Retina (tissue), 1 donor: ENCODE data around the gene ARMC8.

Source experiments
- DNase-seq: peaks from one replicate; pipeline ENCODE4 v3.0.0-alpha.2; 2016

The ARMC8 gene

DNA sequence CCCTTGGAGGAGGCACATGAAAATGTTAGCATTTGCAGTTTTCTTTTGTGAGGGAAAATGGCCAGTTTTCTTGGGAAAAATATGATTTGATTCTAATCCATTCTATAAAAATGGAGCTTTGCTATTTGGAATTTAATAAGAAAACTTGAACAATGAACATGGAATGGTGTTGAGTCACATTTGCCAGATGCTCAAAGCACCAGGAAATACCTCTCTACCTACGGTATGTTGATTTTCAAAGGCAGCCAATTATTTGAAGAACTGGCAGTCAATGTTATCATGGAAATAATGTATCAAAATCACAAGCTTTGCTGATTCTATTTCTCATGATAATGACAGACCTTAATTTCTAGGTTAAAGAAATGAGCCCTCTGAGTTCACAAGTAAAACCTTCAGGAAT, 127.7 kb downstream of the ARMC8 start:
- no peak for DNase-seq

GRCh38 chr3:138317687-138318086, 130.6 kb downstream of the ARMC8 start:
- DNase-seq: no peak

GRCh38 chr3:138323971-138324370, 136.9 kb downstream of the ARMC8 start:
- DNase-seq: no peak

- no peak for DNase-seq
These were observed 138.9 kb downstream of the ARMC8 start for GRCh38 chr3:138325990-138326389.

DNA sequence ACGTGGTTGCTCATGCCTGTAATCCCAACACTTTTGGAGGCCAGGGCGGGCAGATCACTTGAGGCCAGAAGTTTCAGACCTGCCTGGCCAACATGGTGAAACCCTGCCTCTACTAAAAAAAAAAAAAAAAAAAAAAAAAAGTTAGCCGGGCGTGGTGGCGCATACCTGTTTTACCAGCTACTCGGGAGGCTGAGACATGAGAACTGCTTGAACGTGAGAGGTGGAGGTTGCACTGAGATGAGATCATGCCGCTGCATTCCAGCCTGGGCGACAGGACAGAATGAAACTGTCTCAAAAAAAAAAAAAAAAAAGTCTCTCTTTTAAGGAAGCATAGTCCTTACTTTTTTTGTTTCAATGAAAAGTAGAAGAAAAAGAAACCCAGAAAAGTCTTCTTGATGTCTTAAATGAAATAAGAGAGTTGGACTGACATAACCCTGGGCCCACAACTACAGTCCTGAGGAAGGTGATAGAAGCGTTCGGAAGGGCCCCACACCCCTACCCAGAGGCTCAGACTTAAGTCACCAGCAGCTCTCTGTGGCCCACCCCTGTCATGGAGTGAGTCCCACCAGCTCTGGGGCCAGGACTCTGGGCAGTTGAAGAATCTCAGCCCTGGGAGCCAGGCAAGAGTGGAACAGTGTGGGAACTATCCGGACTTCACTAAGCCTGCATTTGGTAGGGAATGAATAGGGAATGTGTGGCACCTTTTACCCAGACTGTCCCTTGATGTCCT, 139.9 kb downstream of the ARMC8 start:
- no peak for DNase-seq

GRCh38 chr3:138327831-138328230, 140.7 kb downstream of the ARMC8 start:
- no peak for DNase-seq

DNA sequence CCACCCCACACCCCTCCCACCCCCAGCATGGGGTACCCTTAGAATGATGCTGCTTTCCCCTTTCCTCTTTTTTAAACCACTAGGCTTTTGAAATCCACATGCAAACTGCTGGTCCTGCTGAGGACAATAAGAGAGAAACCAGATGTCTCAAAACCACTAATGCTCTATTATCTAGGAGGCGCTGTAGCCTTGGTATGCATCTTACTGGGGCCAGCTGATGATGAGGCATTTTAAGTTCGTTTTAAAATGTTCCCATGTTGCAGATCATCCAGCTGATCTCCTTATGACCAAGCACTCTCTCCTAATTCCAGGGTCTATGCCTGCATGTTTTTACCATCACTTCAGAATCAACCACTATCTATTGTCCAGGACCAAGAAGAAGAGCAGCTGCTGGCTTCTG, 141.2 kb downstream of the ARMC8 start:
- DNase-seq: peak; percentile 24

GRCh38 chr3:138329127-138329983, 142.3 kb downstream of the ARMC8 start, which contains the start of gene NME9:
Gene NME9, minus strand, starts transcription at chr3:138329851. Its CDS starts 516 bp downstream, at chr3:138329335.
- DNase-seq: peak; percentile 98

DNA sequence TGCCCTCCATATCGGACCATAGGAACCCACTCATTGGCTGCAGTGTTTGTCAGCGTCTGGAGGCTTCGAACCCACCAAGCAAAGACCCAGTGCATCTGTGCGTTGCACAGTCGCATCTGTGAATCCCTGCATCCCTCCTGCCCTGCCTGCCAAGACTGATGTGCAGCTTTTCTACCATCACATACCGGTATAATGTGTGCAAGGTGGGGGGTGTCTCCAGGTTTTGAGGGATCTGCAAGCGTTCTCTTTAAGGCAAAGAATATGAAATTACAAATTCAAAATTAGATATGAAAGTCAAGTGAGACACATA, 142.8 kb downstream of the ARMC8 start:
- no peak for DNase-seq

- DNase-seq: no peak
These were observed 144.2 kb downstream of the ARMC8 start for GRCh38 chr3:138331143-138331894.

DNA sequence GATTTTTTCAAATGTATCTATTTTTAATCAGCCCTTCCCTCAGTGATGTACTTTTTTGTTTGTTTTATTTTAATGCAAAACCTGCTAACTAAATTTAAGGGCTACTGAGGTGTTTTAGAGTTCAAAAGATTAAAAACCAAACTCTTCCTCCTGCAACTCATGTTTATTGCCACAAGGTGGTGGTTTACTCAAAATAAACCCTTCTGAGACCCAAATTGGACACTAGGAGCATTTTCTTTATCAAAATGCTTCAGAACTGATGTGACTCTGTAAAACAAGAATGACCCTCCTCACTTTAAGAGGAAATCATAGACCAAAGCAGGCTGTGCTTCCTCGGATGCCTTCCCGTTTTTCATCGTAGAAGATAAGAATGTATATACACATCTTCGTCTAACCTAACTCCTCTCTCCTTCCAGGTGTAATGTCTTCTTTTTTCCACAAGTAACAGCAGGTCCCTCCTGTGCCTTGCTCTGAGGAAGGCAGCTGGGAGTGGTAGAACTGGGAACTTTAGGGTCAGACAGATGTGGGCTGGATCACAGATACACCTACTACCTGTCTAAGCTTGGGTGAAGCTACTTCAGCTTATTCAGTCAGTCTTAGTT, 145.5 kb downstream of the ARMC8 start:
- peak; percentile 22 for DNase-seq

DNA sequence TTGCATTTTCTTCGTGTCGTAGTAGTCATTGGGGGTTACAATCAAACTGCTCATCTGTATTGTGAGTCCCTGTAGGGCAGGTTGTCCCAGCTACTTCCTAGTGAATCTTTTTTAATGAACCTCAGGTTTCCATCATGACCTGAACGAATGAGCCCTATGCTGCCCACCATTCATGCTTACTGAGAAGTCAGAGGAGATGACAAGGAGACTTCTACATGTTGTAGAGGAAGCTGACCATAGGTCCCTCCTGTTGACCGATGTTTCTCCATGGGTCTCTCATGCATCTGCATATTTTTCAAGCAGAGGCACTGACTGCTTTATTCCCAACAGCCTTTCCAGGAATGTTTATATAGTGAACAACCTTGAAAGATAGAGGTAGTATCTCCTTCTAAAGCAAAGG, 147.5 kb downstream of the ARMC8 start:
- no peak for DNase-seq

DNA sequence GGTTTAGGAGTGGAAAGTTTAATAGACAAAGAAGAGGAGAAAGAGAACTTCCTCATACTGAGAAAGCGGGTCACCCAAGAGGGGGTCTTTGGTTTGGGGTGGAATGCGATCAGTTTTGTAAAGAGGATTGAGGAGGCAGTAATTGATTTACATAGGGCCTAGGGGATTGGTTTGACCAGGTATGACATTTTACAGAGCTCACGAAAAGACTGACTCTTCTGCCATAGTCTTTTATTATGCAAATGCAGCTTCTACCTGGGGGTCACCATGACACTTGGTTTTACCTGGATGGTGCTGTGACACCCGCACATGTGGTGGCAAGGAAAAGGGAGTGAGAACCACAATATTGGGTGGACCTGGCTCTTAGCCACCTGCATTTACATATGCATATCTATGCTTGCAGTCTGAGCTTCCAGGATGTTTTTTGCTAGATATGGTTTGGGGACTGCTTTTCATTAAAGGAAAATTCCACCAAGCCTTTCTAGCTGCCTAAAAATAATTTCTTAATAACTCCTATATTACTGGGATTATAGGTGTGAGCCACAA, 149.4 kb downstream of the ARMC8 start:
- DNase-seq: no peak

DNA sequence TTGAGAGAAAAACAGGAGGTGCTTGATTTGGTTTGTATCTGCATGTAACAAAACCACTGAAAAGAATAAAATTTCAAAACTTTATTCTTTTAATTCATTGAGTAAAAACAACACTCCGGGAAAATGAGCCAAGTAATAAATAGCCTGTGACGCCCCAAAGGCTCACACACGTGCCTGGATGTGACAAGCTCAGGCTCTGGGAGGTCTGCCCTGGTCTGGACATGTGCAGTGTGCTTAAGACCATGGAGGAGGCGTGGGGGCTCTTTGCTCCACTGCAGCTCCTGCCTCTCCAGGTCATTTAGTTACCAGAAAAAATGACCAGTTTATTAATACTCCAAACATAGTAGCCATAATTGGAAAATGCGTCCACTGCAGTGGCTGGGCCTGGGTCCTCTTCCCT, 151.1 kb downstream of the ARMC8 start:
- no peak for DNase-seq

DNA sequence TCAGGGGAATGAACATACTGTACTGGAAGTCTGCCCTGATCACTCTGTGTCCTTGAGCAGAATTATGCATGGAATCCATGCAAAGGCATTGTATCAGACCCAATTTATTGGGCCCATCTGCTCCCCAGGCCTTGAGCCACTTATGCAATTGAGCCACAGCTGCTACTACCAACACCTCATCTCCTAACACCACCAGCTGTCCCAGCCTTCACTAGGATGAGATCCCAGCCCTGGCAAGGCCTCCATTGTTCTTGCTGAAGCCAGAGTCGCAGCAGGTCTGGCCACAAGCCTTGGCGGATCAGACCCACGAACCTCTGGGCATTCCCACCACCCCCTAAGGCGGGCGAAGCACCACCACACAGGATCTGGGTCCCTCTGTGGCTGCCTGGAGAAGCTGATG, 151.7 kb downstream of the ARMC8 start:
- DNase-seq: peak; percentile 29

GRCh38 chr3:138340511-138340910, 153.4 kb downstream of the ARMC8 start:
- no peak for DNase-seq

DNA sequence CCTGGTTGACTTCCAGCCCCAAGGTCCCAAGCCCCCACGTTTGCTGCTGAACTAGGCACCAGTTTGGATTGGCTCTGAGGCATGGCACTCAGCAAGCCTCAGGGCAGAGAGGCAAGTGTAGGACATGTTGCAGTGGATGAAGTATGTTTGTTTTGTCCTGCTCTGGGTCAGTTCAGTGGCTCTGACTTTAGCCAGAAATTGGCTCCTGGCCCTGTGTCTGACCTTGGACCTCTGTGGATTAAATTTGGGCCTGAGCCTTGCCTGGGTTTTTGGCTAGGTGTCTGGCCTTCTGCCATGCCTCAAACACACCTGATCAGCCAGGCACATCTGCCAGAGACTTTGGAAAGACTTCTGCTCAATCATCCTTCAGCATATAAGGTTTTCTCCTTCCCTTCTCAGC, 157.7 kb downstream of the ARMC8 start:
- DNase-seq: no peak
